Right kidney (tissue), 1 donor: ENCODE results near the gene COL2A1.

ENCODE experiments used
- DNase-seq: peaks from one replicate; pipeline ENCODE4 v3.0.0-alpha.2; 2016

COL2A1 gene

GRCh38 chr12:47946413-47947323 is 57.6 kb downstream of the COL2A1 start:
- DNase-seq: peak; percentile 50

- DNase-seq: no peak
Observed at GRCh38 chr12:47945341-47945728, 58.9 kb downstream of the COL2A1 start.

GRCh38 chr12:47944685-47945340 is 59.5 kb downstream of the COL2A1 start:
- DNase-seq: no peak

- no peak for DNase-seq
Observed at GRCh38 chr12:47943623-47944340, 60.5 kb downstream of the COL2A1 start.

- DNase-seq: peak; percentile 54
Observed at GRCh38 chr12:47942614-47943225, 61.6 kb downstream of the COL2A1 start.

- peak; percentile 79 for DNase-seq
Observed at GRCh38 chr12:47941871-47942613, 62.2 kb downstream of the COL2A1 start.

DNA sequence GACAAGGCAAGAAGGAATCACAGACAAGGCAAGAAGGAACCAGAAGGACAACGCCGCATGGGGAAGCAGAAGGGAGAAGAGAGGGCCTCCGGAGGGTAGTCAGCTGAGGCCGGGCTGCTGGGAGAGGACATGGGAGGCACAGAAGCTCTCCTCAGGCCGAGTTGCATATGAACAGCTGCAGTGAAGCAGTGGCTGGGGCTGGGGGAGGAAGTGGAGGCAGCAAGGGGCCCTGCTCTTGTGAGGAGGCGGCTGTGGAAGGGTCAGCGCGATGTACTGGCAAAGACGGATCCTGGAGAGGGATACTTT is 62.8 kb downstream of the COL2A1 start:
- DNase-seq: no peak

DNA sequence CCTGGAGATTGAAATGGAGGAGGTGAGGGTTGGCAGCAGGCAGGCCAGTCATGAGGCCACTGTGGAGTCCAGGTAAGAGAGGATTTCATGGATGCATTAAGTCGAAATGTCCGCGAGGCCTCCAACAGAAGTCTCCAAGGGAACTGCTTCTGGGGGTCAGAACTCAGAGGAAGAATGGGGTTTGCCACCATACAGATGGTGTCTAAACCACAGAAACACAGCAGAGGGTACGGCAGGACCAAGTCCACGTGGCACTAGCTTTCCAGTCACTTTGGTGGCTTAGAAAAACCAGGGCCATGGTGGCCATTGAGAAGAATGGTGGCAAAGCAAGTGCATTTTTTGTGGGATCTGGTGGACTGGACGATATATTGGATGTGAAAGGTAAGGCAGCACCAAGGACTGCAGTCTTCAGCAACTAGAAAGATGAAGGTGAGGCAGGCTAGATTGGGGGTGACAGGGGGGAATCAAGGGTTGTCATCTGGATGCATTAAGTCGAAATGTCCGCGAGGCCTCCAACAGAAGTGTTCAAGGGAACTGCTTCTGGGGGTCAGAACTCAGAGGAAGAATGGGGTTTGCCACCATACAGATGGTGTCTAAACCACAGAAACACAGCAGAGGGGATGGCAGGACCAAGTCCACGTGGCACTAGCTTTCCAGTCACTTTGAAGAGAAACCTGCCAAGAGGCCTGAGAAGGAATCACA is 63.4 kb downstream of the COL2A1 start:
- no peak for DNase-seq

- DNase-seq: no peak
Observed at GRCh38 chr12:47939009-47939601, 65.2 kb downstream of the COL2A1 start.

DNA sequence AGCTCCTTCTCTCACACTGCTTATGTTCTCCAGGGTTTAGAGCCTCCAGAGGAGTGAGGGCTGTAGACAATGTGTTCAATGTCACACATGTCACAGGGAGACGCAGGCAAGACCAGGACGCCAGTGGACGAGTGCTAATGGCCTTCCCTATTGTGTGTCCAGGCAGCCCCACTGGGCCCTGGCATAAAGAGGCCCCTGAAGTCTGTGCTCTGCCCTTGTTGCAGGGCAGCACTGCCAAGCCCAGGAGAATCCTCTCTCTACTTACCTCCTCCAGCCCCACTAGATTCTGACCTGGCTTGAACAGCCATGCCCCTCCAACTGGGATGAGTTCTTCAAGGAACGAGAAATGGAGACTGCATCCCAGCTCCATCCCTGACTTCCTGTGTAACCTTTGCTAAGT is 65.7 kb downstream of the COL2A1 start:
- no peak for DNase-seq

- DNase-seq: no peak
Observed at GRCh38 chr12:47938093-47938492, 66.2 kb downstream of the COL2A1 start.

DNA sequence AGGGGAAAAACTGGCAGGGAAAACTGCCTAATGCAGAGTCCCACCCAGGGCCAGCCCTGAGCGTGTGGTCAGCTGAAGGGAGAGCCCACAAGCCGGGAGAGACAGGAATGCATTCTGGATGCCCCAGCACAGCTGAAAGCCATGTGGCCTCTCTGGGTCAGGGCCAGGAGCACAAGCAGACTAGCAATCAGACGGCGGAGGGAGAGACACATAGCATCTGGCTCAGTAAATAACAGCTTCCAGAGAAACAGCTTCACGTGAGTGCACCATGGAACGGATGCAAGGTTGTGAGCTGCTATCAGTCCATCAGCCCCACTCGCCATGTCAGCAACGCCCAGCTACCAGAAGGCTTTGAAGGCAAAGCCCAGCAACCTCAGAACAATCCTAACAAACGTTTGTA is 69.1 kb downstream of the COL2A1 start:
- no peak for DNase-seq

DNA sequence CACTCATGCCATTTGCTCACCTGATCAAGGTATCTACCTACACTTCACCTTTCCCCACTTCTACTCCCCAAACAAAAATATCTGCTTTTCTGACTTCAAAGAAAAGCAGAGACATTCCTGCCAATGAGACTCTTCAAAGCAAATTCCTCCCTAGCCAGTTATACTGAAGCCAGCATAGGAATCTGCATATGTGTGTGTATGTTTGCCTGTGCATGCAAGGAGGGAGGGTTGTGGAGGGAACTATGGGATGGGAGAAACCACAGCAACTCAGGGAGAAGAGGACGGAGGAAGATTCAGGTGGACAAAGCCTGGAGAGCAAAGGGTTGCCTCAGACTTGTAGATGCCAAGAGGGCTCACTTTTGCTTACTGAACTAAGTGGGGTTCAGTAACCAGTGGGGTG is 73.1 kb downstream of the COL2A1 start:
- DNase-seq: no peak

GRCh38 chr12:47930634-47931033 is 73.6 kb downstream of the COL2A1 start:
- no peak for DNase-seq

GRCh38 chr12:47927346-47927745 is 76.9 kb downstream of the COL2A1 start:
- no peak for DNase-seq
